SK-N-SH (cell line): ENCODE measurements around the gene EIF2D.

ENCODE experiments used
- CTCF ChIP-seq: fragments of 200-600 bp; sonication (generic); IDR thresholded peaks from 2 replicates; pipeline ENCODE4 v1.6.1; 2017; ENCODE audit warnings: antibody characterized with exemption, mild to moderate bottlenecking, moderate library complexity
- EP300 ChIP-seq, 2 experiments: IDR thresholded peaks; 2 replicates each; pipeline versions ENCODE4 v1.4.0 to v1.6.1; 2012; ENCODE audit warnings: borderline replicate concordance in 1 of 2, low read depth in 1 of 2, low read length in 1 of 2
- GATA2 ChIP-seq: sonication (generic); formaldehyde crosslinking; IDR thresholded peaks from 2 replicates; pipeline ENCODE4 v1.5.0; 2020; ENCODE audit warnings: mild to moderate bottlenecking, missing genetic modification reagents
- IRF3 ChIP-seq: fragments of 150-350 bp; IDR thresholded peaks from 2 replicates; pipeline ENCODE4 v1.6.1; 2016; ENCODE audit warnings: mild to moderate bottlenecking, low read depth, low read length
- RCOR1 ChIP-seq: fragments of 150-350 bp; IDR thresholded peaks from 2 replicates; pipeline ENCODE4 v1.6.1; 2017; ENCODE audit warnings: antibody characterized with exemption, low read length
- REST ChIP-seq: IDR thresholded peaks from 2 replicates; pipeline ENCODE4 v1.6.1; 2012; ENCODE audit warnings: mild to moderate bottlenecking, low read depth, low read length, moderate library complexity
- SMC3 ChIP-seq: IDR thresholded peaks from 2 replicates; pipeline ENCODE4 v1.6.1; 2012; ENCODE audit warnings: low read depth, low read length, improper control_type of control experiment
- YY1 ChIP-seq: IDR thresholded peaks from 2 replicates; pipeline ENCODE4 v1.4.0; 2012; ENCODE audit warnings: low read depth, mild to moderate bottlenecking

- TF ChIP-seq CTCF (no peak), SMC3 (no peak), YY1 (no peak), IRF3 (no peak), EP300 (IDR thresholded peaks at IDR 0.05; ENCODE audit: borderline replicate concordance in 1 of 2, low read depth in 1 of 2, low read length in 1 of 2) (no peak), REST (no peak), GATA2 (CRISPR knock-in tag) (no peak), RCOR1 (no peak)
These were observed 43.4 kb downstream of the EIF2D start for GRCh38 chr1:206568779-206569352.
